ENCODE measurements around the gene PARD6G.

PARD6G gene

DNA sequence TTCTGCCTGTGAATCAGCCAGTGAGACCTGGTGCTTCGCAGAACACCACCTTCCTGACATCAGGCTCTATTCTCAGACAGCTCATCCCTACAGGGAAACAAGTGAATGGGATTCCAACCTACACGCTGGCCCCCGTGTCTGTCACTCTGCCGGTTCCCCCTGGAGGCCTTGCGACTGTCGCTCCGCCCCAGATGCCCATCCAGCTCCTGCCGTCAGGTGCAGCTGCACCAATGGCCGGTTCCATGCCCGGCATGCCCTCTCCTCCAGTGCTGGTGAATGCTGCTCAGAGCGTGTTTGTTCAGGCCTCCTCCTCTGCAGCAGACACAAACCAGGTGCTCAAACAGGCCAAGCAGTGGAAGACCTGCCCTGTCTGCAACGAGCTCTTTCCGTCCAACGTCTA, 110.2 kb downstream of the PARD6G start:
- no peak for DNase-seq

DNA sequence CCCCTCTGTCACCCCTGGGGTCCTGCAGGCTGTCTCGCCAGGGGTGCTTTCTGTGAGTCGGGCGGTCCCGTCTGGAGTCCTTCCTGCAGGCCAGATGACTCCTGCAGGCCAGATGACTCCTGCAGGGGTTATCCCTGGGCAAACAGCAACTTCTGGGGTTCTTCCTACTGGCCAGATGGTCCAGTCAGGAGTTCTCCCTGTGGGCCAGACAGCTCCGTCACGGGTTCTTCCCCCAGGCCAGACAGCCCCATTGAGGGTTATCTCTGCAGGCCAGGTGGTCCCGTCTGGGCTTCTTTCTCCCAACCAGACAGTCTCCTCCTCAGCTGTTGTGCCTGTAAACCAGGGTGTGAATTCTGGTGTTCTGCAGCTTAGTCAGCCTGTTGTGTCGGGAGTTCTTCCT, 110.6 kb downstream of the PARD6G start:
- no peak for DNase-seq

DNA sequence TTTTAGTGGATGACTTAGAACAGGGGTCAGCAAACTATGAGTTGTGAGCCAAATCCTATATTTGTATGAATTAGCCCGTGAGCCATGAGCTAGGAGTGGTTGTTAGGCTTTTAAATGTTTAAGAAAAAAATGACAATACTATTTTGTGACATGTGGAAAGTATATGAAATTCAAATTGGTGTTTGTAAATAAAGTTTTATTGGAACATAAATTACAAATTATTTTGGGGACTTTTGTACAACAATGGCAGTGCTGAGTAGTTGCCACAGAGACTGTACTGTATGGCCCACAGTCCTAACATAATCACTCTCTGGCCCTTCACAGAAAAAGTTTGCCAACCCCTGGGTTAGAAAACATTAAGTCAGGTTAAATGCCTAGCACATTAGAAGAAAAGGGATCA, 112.2 kb downstream of the PARD6G start:
- no peak for DNase-seq

DNA sequence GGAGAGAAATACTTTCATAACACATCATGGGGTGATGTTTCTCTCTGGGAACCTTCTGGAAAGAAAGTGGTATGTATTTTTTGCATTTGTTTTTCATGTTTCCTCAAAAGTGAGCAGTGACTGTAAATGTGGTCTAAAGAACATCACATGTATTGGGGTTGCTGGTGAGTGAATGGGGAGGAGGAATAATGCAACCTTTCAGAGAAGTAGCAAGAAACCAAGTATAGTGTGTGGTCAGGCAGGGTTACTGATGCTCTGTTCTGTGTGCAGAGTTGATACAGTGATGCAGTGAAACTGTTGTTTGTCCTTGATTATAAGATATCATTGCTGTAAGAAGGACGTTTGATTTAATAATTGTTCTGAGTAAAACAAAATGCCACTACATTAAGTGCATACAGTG, 114.2 kb downstream of the PARD6G start:
- DNase-seq: no peak

DNA sequence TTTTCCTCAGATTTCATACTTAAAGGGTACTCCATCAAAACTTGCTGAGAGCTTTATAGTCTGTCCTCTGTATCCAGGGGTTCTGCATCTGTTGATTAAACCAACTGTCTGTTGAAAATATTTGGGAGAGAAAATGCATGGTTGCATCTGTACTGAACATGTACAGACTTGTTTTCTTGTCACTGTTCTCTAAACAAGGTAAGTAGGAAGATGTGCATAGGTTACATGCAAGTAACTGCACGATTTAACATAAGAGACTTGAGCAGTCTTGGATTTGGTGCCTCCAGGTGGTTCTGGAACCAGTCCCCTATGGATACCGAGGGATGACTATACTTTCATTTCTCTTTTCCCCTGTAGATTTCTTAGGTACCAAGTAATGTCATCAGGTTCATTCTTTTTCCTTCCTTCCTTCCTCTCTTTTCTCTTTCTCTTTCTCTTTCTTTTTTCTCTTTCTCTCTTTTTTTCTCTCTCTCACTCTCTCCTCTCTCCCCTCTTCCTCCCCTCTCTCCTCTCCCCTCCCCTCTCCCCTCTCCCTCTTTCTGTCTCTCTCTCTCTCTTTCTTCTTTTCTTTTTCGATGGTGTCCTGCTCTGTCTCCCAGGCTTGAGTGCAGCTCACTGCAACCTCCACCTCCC, 115.0 kb downstream of the PARD6G start:
- no peak for DNase-seq

DNA sequence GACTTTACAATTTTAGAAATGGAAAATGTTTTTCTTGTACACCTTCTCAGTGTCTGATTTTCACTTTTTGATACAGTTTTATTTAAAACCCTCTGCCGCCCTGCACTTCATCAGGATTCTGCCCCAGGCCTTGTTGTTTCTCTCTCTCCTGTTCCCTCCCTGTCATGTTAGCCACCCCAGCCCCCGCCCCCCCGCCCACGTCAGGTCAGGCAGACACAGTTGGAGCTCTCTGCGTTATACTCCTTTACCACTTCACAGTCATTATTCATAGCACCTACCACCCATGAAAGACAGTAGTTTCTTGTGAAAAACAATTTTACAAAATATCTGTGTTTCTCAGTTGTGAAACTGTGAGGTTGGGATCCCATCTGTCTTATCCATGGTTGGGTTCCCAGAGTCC, 116.8 kb downstream of the PARD6G start:
- DNase-seq: no peak

DNA sequence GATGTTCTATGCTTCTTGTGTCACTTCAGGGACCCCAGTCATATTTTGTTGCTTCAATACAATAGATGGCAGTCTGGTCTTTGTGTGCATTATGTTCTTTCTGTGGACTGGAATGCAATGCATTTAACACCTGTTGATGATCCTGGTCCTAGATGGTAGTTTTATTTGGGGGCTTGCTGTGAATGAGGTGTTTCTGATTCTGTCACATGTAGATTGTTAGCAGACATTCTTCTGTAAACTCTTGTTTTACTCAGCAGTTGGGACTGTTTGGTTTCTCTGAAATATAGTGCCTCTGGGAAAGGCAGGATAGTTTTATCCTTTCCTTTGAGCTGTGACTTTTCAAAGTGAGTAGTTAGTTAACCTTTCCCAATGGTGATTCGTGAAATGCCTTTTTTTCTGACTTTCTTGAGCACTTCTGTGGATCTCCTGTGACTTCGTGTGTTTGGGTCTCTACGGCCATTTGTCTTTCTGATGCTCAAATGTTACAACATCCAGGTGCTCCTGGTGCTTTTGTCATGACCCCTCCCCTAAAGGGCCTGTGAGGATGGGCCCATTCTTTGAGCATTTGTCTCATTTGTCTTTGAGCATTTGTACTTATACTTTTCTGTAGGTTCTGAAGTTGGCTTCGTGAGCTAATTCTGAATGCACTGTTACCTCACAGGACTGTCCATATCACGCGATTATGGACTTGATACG, 117.5 kb downstream of the PARD6G start:
- DNase-seq: no peak

DNA sequence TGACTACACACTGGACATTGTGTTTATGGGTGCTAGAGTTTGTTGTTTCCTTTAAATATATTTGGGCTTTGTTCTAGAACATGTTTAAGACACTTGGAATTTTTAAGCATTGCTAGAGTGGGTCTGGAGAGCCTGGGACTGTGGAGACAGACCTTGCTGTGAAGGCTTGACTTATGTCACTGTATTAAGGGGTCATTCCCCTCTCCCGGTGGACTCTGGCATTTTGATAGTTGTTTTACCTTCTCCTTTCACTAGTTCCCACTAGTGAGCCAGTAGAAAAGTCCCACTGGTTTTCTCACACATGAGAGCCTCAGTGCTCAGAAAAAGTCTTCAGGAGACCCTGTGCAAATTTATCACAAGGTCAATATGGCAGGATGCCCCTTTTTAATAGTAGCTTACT, 119.7 kb downstream of the PARD6G start:
- no peak for DNase-seq

DNA sequence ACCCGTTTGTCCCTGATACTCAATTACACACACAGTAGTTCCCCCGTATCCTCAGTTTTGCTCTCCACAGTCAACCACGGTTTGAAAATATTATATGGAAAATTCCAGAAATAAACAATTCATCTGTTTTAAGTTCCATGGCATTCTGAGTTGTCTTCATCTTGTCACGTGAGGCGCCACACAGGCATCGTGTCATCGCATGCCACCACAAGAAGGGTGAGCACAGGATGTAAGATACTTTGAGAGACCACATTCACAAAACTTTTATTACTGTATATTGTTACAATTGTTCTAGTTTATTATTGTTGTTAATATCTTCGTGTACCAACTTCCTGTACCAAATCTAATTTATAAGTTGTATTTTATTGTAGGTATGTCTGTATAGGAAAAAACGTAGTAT, 120.5 kb downstream of the PARD6G start:
- no peak for DNase-seq

DNA sequence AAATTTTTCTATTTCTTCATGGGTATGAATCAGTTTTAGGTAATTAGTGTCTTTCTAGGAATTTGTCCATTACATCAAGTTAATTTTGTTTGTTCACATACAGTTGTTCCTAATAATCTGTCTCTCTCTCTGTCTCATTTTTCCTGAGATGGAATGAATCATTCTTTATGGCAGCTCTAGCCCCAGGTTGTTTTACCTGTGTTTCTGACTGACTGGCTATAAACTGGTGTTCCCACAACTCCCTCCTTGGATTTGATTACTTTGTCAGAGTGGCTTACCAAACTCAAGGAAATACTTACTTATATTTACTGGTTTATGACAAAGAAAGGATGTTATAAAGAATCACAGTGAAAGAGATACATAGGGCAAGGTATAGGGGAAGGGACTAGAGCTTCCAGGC, 123.2 kb downstream of the PARD6G start:
- DNase-seq: no peak

DNA sequence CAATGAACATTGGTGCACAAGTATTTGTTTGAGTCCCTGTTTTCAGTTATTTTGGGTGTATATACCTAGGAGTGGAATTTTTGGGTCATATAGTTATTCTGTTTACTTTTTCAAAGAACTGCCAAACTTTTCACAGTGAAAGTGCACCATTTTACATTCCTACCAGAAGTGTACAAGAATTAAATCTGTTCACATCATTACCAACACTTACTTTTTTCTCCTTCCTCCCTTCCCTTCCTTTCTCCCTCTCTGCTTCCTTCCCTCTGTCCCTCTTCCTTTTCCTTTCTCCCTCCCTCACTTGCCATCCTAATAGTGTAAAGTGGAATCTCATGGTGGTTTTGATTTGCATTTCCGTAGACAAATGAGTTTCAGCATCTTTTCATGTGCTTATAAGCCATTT, 126.4 kb downstream of the PARD6G start:
- DNase-seq: no peak

DNA sequence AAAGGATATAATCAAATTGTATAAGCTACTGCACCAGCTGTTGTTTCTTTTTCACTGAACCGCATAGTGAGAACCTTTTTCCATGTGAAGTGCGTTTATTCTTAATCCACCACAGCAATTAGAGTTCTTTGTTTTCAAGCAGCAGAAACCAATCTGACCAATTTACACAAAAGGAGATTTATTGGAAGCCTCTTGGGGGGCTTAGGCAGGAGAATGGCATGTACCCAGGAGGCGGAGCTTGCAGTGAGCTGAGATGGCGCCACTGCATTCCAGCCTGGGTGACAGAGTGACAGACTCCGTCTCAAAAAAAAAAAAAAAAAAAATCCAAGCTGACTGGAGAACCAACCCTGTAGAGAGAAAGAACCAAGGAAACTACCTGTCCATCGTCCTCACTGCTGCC, 128.2 kb downstream of the PARD6G start:
- DNase-seq: no peak

DNA sequence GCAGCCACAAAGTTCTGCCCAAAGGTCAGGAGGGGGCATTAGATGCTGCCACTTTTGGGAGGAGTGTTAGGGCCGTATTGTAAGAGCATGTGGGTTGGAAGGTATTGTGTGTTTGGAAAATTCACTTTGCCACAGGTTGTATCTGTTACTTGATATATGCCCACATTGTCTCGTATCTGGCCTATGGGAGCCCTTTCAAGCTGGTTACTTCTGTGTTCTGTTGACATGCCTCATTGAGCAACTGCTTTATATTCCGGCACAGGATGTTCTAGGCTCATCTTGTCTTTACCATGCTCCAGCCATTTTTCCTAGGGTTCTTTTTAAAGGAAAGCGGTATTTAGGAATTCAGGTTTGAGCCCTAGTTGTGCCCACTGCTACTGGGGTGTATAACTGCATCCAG, 132.3 kb downstream of the PARD6G start:
- no peak for DNase-seq

DNA sequence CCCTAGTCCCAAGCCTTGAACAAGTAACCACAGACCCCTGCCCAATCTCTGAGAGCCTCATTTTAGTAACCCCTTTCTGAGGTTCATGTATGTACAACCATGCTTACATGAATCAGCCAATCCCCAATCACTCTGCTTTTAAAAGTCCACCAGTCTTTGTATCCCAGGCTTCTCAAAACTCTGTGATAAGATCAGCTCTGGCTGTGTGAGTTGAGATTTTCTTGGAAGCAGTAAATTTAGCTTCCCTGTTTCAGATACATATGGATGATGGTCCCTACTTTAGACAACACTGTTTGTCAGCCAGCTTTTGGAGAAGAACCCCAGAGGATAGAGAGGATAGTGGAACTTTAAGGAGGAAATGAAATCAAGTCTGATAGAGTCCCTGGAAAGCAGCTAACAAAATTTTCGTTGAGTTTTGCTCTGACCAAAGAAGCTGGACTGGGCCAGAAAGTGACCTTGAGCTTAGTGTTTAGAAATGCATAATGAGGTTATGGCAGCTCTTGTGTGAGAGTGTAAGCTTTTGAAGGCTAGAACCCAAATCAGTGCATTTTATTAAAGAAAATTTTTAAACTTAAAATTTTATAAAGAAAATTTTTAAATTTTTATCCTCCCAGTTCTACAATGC, 134.6 kb downstream of the PARD6G start:
- DNase-seq: no peak

DNA sequence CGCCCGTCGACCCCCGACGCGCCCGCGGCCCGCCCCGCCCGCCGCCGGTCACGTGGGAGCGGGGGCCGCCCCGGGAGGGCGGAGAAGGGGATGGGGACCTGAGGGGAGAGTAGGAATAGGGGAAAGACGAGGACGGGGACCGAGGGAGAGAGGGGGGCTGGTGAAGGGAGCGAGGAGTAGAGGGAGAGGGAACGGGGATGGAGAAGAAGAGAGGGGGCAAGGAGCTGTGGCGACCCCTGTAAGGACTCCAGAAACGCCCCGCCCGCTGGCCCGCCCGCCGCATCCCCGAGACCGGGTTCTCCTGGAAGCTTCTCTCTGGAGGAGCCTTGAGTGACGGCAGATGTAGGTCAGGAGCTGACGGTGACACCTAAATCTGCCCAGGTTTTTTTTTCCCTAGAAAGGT, 137.6 kb downstream of the PARD6G start:
- DNase-seq: no peak

DNA sequence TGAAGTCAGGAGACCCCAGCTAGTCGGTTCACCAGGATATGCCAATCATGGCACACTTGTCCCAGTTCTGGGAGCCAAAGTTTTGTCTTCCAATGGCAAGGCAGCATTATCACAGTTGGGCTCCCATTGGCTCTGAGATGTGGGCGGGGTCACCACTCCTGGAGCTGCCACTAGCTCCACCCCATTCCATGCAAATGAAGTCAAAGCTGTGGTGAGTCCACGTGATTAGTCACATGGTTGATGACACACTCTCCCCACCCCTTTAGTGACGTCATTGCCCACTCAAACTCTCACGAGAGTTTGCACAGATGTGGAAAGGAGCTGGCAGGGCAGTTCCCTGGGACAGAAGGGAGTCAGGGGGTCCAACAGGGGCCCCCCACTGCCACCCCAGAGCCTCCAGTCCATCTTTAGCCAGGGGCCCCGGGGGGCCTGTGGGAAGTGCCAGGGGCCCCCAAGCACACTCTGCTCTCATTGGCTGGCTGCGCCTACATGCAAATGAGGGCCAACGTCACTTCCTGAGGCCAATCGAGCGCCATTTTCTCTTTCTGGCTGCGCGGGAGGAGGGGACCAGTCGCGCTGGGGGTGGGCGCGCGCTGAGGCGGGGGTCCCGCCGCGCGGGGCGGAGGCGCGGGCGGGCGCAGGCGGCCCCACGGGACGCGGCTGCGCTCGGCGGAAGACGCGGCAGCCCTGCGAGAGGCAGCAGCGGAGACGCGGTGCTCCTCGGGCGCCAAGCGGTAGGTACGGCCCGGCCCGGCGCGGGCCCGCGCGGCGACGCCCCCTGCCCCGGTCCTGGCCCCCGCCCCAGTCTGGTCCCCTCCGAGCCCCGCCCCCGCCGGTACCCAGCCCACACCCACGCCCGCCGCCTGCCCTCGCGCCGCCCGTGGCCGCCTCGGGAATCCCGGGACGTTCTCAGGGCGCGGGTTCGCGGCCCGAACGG, 138.3 kb downstream of the PARD6G start, which contains the start of gene ADNP2:
ADNP2 (plus strand) TSS at position 524 of the 937 bp plus-strand sequence. CDS start 8,281 bp downstream, outside the sequence.
- peak; percentile 3 for DNase-seq

DNA sequence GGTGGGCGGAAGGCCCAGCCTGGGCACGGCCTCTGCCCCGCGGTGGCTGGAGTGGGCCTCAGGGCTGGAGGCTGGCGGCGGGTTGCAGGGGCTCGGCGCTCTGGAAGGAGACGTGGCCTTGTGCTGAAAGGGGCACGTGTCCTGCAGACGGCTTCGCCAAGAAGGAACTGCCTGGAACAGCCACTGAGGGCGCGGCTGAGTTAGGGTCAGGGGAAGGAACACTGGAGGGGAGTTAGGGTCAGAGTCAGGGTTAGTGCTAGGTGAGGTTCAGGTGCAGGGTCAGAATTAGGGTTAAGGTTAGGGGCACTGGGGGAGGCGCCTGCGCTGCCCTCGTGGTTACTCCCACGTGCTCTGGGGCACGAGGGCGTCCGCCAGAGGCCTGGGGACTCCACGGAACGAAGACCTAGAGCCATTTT, 139.2 kb downstream of the PARD6G start:
- no peak for DNase-seq

DNA sequence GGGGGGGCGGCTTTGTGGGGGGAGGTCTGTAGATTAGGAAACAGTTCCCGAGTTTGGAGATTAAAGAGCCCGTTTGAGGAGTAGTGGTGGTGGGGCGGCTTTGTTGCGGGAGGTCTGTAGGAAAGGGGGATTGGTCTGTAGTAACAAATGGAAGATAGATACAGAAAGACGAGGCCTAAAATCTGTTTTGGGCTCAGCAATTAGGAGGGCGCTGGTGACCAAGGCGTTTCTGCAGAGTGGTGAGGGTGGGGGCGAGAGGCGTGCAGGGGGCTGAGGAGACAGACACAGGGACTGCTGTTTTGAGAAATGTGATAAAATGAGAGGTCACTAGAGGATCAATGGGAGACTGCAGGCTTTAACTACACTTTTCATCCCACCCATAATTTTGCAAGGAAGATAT, 139.9 kb downstream of the PARD6G start:
- DNase-seq: no peak

All from NCI-H187 treated with DMSO at 0.1 percent for 48 hours (cell line).